SHP77 treated with DMSO at 0.1 percent for 48 hours (cell line): ENCODE data around the gene SIRPA.

ENCODE experiments used
- DNase-seq: peaks from one replicate; lab custom pipeline; 2025; lab: John Stamatoyannopoulos, UW

Gene SIRPA

GRCh38 chr20:1894951-1895673 lies at the start of gene SIRPA:
TSS of gene SIRPA (plus strand) at chr20:1895407. CDS start at chr20:1895448, 41 bp downstream.
- DNase-seq, result no peak

DNA sequence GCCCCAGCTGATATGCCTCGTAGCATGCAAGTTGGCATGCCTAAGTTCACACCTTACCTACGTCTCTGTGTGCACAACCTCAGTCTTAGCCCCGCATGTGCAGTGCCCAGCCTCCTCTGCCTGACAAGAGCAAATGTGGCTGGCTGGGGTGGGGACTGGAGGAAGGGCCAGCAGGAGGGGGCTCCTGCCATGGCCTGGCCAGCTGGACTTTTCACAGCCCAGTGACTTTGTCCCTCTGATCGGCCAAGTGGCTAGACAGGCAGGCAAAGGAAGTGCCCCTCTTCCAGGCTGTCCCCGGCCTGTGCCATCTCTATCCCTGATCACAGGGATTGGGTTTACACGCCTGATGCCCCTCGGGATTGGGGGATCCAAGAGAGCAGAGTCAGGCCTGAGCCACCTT lies 49.5 kb upstream of the SIRPA start:
- DNase-seq, result no peak

- no peak for DNase-seq
Observed at GRCh38 chr20:1846341-1846740, 48.9 kb upstream of the SIRPA start.

- no peak for DNase-seq
Observed at GRCh38 chr20:1846876-1847275, 48.3 kb upstream of the SIRPA start.

- DNase-seq, result no peak
Observed at GRCh38 chr20:1847780-1848179, 47.4 kb upstream of the SIRPA start.

- no peak for DNase-seq
Observed at GRCh38 chr20:1848373-1848772, 46.8 kb upstream of the SIRPA start.

DNA sequence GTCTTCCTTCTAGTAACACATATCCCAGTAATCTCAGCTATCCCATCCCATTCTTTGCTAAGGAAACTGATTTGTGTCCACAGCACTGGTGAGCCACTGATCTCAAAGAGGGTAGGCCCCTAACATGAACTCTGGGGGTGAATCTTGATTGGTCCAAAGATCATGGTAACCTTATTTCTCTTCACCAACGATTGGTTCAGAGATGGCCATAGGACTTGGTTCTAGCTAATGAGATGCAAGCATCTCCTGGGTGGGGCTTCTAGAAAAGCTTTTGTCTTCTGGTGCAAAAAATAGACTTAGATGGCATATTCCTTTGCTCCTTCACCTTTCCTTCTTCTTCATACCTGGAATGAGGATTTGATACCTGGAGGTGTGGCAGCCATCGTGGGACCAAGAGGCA lies 43.8 kb upstream of the SIRPA start:
- no peak for DNase-seq

DNA sequence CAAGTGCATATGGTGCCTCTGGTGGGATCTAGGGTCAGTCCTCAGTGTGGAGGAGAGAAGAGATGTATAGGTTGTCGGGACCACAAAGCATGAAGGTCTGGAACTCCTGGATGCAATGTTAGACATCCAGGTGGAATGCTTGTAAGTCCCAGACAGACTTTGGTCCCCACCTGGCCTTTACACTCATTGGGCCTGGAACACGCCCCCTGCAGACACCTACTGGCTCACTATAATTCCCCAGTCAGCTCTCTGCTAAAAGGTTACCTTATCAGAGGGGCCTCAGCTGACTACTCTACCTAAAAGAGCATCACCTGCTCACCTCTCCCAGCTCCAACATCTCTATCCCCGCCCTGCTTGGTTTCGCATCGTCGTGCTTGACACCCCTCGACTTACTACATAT lies 41.7 kb upstream of the SIRPA start:
- no peak for DNase-seq

DNA sequence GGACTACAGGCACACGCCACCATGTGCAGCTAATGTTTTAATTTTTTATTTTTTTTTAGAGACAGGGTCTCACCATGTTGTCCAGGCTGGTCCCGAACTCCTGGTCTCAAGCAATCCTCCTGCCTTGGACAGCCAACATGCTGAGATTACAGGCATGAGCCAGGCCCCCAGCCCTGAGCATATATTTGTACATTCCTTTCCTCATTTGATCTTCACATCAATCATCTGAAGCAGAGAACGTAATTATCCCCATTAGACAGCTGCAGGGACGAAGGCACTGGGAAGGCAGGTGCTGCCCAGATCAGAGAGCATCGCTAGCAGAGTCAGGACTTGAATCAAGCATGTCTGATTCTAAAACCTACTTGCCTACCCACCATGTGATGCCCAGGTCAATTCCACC lies 41.0 kb upstream of the SIRPA start:
- no peak for DNase-seq

DNA sequence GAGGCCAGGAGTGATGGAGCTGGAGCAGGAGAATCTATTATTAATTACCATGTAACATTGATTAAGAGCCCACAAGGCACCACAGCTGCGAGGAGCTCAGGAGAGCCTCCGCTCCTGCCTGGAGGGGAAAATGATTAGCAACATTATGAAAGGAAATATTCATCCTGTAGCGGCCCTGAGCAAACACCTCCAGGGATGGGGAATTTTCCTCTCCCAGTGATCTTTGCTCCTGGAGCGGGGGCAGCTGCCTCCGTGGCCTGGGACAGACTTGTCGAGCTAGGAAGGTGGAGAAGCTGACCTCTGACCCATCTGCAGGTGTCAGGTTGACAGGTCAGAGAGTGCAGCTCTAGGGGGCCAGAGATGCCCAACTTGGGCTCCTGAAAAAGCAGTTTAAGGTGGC lies 40.1 kb upstream of the SIRPA start:
- DNase-seq, result no peak

DNA sequence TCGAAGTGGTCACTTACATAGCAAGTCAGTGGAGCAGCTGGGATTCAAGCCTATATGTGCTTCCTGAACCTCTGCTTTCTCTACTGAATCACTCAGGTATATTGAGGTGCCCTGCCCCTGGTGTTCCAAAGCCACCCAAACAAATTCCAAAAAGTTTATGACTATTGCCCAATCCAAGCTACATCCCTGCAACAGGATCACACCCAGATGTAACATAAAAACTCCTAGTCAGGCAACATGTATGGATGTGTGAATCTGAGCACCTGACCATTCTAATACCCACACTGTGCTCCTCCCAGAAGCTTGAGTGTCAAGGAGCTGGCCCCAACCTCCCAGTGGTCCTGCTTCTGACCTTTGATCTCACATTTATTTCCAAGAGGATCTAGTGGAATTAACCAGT lies 39.5 kb upstream of the SIRPA start:
- no peak for DNase-seq

DNA sequence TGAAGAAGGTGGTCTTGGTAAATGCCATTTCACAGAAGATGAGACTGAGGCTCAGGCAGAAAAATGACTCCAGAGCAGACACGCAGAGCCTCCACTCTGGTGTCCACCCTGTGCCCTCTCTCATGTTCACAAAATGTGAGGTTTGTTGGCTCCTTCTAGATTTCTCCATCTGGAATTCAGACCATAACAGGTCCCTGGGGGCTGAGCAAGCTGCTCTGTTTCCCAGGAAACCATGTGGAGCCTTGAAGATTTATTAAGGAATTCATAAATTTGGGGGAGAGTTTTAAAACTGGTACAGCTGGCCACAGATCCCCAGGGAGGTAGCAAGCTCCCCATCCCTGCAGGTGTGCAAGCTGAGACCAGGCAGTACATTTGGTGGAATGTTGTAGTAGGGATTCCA lies 38.8 kb upstream of the SIRPA start:
- no peak for DNase-seq

- no peak for DNase-seq
Observed at GRCh38 chr20:1857466-1857865, 37.7 kb upstream of the SIRPA start.

DNA sequence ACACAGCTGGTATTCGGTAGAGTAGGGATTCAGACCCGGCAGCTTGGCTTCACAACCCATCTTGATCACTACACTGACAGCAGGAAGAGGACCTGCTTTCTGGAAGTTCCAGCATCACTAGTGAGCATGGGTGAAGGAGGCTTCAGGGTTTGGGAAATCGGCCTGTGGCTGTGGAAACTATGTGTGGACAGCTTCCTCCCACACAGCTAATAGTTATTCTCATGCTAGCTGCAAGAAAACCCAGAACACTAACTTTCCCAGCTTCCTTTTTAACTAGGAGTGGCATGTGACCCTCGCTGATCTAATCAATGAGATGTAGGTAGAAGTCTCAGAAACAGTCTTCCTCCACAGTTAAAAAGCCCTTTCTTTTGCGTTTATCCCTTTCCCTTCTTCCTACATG lies 36.3 kb upstream of the SIRPA start:
- no peak for DNase-seq

- DNase-seq, result no peak
Observed at GRCh38 chr20:1860446-1860845, 34.8 kb upstream of the SIRPA start.

- DNase-seq, result no peak
Observed at GRCh38 chr20:1861347-1861976, 33.7 kb upstream of the SIRPA start.

- no peak for DNase-seq
Observed at GRCh38 chr20:1861996-1862662, 33.1 kb upstream of the SIRPA start.

DNA sequence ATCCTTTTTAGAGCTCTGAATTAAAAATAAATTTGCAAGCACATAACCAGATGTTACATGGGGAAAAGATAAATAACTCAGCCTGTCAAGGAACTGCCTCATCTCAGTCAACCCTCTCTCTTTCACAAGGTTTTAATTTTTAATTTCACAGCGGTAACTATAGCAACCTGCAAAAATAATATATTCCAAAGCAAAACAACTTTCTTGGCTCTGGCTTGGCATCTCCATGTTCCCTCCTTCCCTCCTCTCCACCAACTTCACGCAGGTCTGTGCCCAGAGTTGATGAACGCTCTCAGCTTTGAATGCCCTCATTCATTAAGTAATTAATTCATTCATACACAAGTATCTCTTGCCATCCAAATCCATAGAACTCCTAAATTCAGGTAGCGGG lies 32.5 kb upstream of the SIRPA start:
- no peak for DNase-seq

GRCh38 chr20:1863296-1863695 lies 31.9 kb upstream of the SIRPA start:
- DNase-seq, result no peak

DNA sequence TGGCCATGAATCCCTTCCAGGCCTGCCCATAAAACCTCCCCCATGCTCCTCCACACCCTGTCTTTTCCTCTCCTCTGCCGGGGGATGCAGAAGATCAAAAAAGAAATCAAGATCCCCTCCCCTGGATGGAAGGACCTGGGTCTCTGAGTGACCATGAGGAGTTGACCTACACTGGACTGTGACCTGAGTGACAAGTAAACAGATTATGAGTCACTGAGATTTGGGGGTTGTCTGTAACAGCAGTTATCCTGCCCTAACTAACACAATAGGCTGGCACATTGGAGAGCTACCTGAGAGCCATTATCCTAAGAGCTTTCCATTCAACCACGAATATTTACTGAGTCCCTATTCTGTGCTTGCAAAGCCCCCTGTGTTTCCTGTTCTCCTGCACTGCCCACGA lies 28.4 kb upstream of the SIRPA start:
- DNase-seq, result no peak

DNA sequence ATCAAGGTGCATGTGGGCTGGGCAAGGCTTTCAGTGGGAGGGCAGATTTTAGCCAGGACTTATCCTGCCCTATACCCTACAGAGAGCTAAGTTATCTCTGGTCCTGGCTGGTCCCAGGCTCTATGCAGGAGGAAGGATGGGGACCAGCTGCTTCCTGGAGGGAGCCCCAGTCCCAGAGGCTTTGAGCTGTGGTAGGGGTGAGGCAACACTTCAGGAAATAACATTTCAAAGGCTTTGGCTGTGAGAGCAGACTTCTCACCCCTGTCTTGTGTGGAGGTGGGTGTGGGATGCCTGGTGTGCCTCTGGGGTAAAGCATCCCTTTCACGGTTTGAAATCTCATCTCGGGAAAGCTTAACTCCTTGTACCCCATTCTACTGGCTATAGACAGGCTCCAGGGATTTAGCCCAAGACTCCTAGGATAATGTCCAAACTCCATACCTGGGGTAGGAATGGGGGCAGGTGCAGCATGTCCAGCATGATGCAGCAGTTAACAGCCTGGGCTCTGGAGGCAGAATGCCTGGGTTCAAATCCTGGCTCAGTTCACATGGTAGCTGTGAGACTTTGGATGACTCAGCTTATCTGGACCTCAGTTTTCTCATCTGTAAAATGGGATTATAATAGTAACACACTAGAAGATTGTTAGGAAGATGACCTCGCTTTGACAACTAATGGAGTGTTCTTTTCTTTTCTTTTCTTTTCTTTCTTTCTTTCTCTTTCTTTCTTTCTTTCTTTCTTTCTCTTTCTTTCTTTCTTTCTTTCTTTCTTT lies 27.5 kb upstream of the SIRPA start:
- no peak for DNase-seq

GRCh38 chr20:1868856-1869255 lies 26.4 kb upstream of the SIRPA start:
- DNase-seq, result no peak

DNA sequence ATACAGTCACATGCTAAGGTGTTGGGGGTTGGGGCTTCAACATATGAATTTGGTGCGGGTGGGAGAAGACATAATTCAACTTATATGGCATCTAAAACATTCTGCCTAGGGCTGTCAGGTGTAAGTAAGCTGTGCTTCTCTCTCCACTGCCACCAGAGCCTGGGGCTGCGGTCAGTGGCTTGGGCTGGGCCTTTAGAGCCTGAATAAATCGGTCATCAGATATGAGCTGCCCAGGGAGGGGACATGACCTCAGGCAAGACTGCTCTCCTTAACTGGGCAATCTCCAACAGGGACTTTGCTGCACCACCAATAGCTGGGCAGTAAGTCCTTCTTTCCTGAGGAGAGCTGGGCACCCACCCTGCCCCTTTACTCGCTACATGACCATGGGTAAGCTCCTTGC lies 24.9 kb upstream of the SIRPA start:
- DNase-seq, result no peak
